NCI-H146 treated with DMSO at 0.1 percent for 48 hours (cell line): ENCODE results near the gene EFTUD2.
"Not testable (repeated sequence)": the region's sequence is repeated elsewhere in the genome, so short reads cannot be mapped to it uniquely, and the experiment has no call there.

Source experiments
- DNase-seq: peaks from one replicate; lab custom pipeline; 2025; ENCODE audit not compliant: unreplicated experiment; lab: John Stamatoyannopoulos, UW

EFTUD2 gene

GRCh38 chr17:44808656-44809388, 90.4 kb downstream of the EFTUD2 start:
- not testable (repeated sequence) for DNase-seq

- no peak for DNase-seq
Measured at GRCh38 chr17:44808156-44808555, 91.1 kb downstream of the EFTUD2 start.

GRCh38 chr17:44807817-44808155, 91.5 kb downstream of the EFTUD2 start:
- DNase-seq = no peak

- DNase-seq = no peak
Measured at GRCh38 chr17:44807093-44807816, 92.0 kb downstream of the EFTUD2 start.

- DNase-seq = no peak
Measured at GRCh38 chr17:44804302-44805089, 94.7 kb downstream of the EFTUD2 start.

GRCh38 chr17:44801880-44802279, 97.4 kb downstream of the EFTUD2 start:
- DNase-seq = no peak
